ENCODE data around the gene ADCY9. TPM values are rescaled to one million over a fixed set of nuclear protein-coding genes. Genes with fewer than 3 reads are reported as not detected.
"Not testable (repeated sequence)": the region's sequence is repeated elsewhere in the genome, so short reads cannot be mapped to it uniquely, and the experiment has no call there.

The ADCY9 gene
- total RNA-seq, 1 donor from 2014 or later, result 11.4 TPM

DNA sequence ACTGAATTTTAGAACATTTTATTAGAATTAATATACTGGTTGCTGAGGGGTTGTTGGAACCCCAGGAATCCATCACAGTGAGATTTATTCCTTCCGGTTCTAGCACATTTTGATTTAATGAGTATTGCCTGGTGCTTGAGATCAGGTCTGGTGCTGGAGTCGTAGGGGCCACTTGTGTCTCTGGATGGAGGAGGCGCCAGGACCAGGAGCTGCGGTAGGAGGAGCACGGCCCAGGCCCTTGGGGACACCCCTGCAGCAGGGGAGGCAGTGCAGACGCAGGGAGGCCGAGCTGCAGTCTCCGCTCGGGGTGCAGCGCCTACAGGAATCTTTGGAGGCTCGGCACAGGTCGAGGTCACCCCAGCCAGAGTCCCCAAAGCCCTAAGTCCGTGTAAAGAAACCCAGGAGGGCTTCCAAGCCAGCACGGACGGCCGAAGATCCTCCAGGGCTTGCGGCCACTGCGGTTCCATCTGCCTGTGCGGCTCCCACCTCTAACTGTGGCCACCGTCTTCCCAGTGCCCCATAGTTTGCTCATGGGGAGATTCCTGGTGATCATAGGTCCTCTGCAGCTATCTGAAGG is 169.6 kb downstream of the ADCY9 start:
- Histone ChIP-seq H3K36me3 (ENCODE audit: insufficient read depth, low read length) (no peaks in the 10 kb centered on the region), H3K4me2 (ENCODE audit: low read length) (peak overlapping the region; percentile 64), H3K9me3 (ENCODE audit: insufficient read depth, low read depth, low read length) (peaks cover 2% of the 10 kb centered on the region), H2AFZ (ENCODE audit: low read depth, low read length) (no peak overlapping the region), H3K27me3 (ENCODE audit: insufficient read depth, low read length) (peaks cover 2% of the 10 kb centered on the region), H3K79me2 (ENCODE audit: insufficient read depth, low read length) (no peaks in the 10 kb centered on the region), H3K4me1 (ENCODE audit: insufficient read depth, low read length) (peaks cover 21% of the 10 kb centered on the region), H3K27ac (ENCODE audit: low read depth, low read length) (no peak overlapping the region), H4K20me1 (ENCODE audit: insufficient read depth, low read length) (no peaks in the 10 kb centered on the region), H3K9ac (ENCODE audit: low read length) (no peak overlapping the region), H3K4me3 (ENCODE audit: insufficient read depth, low read depth, low read length) (no peak overlapping the region)
- DNase-seq (ENCODE audit: low read depth) (no peak), FAIRE-seq (no peak)
- Mint-ChIP-seq H3K27ac (ENCODE audit: unreplicated experiment) (peak overlapping the region; percentile 34), H3K4me1 (ENCODE audit: low read depth, unreplicated experiment) (peaks cover 11% of the 10 kb centered on the region), H3K27me3 (ENCODE audit: low read depth, unreplicated experiment) (no peaks in the 10 kb centered on the region), H3K36me3 (ENCODE audit: low read depth, unreplicated experiment) (no peaks in the 10 kb centered on the region), H3K4me3 (ENCODE audit: unreplicated experiment) (no peak overlapping the region), H3K9me3 (ENCODE audit: unreplicated experiment) (peaks cover 3% of the 10 kb centered on the region)
- no peak for TF ChIP-seq EZH2 (IDR thresholded peaks at IDR 0.05; ENCODE audit: insufficient read depth, low read length)

GRCh38 chr16:3945751-3946603 is 170.3 kb downstream of the ADCY9 start:
- peak overlapping the region; percentile 20 for H3K4me3 Mint-ChIP-seq (ENCODE audit: unreplicated experiment)
- H3K27ac Mint-ChIP-seq (ENCODE audit: unreplicated experiment), result peak overlapping the region; percentile 45
- peaks cover 11% of the 10 kb centered on the region for H3K4me1 Mint-ChIP-seq (ENCODE audit: low read depth, unreplicated experiment)
- H3K4me1 ChIP-seq (ENCODE audit: insufficient read depth, low read length), result peaks cover 21% of the 10 kb centered on the region
- peaks cover 2% of the 10 kb centered on the region for H3K27me3 ChIP-seq (ENCODE audit: insufficient read depth, low read length)
- H2AFZ ChIP-seq (ENCODE audit: low read depth, low read length), result no peak overlapping the region
- H3K27me3 Mint-ChIP-seq (ENCODE audit: low read depth, unreplicated experiment), result no peaks in the 10 kb centered on the region
- DNase-seq (ENCODE audit: low read depth) (peak; percentile 97), FAIRE-seq (peak; percentile 99)
- H3K79me2 ChIP-seq (ENCODE audit: insufficient read depth, low read length), result no peaks in the 10 kb centered on the region
- no peaks in the 10 kb centered on the region for H4K20me1 ChIP-seq (ENCODE audit: insufficient read depth, low read length)
- peak overlapping the region; percentile 64 for H3K4me2 ChIP-seq (ENCODE audit: low read length)
- TF ChIP-seq CTCF (IDR thresholded peaks at IDR 0.05; ENCODE audit: insufficient read depth, low read depth, low read length) (no peak), EZH2 (IDR thresholded peaks at IDR 0.05; ENCODE audit: insufficient read depth, low read length) (no peak)
- peaks cover 3% of the 10 kb centered on the region for H3K9me3 Mint-ChIP-seq (ENCODE audit: unreplicated experiment)
- no peaks in the 10 kb centered on the region for H3K36me3 Mint-ChIP-seq (ENCODE audit: low read depth, unreplicated experiment)
- H3K9me3 ChIP-seq (ENCODE audit: insufficient read depth, low read depth, low read length), result peaks cover 2% of the 10 kb centered on the region
- H3K9ac ChIP-seq (ENCODE audit: low read length), result no peak overlapping the region
- no peak overlapping the region for H3K4me3 ChIP-seq (ENCODE audit: insufficient read depth, low read depth, low read length)
- H3K36me3 ChIP-seq (ENCODE audit: insufficient read depth, low read length), result no peaks in the 10 kb centered on the region
- H3K27ac ChIP-seq (ENCODE audit: low read depth, low read length), result no peak overlapping the region

DNA sequence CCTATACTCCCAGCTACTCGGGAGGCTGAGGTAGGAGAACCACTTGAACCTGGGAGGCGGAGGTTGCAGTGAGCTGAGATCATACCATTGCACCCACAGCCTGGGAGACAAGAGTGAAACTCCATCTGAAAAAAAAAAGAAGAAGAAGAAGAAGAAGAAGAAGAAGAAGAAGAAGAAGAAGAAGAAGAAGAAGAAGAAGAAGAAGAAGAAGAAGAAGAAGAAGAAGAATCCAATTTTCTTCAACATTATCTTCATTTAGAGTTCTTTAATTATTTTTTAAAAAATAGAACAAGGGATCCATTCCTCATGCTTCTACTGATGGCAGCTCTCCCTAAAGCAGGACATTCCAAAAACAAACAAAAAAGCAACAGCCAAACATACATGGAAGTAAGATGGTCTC is 171.8 kb downstream of the ADCY9 start:
- H4K20me1 ChIP-seq (ENCODE audit: insufficient read depth, low read length); H3K4me3 Mint-ChIP-seq (ENCODE audit: unreplicated experiment); H3K4me2 ChIP-seq (ENCODE audit: low read length); H3K27ac Mint-ChIP-seq (ENCODE audit: unreplicated experiment); H3K27ac ChIP-seq (ENCODE audit: low read depth, low read length); H3K4me3 ChIP-seq (ENCODE audit: insufficient read depth, low read depth, low read length); H3K27me3 Mint-ChIP-seq (ENCODE audit: low read depth, unreplicated experiment); H3K4me1 Mint-ChIP-seq (ENCODE audit: low read depth, unreplicated experiment); H3K36me3 Mint-ChIP-seq (ENCODE audit: low read depth, unreplicated experiment); H2AFZ ChIP-seq (ENCODE audit: low read depth, low read length); H3K9me3 Mint-ChIP-seq (ENCODE audit: unreplicated experiment); H3K36me3 ChIP-seq (ENCODE audit: insufficient read depth, low read length); H3K27me3 ChIP-seq (ENCODE audit: insufficient read depth, low read length); FAIRE-seq; H3K79me2 ChIP-seq (ENCODE audit: insufficient read depth, low read length); DNase-seq (ENCODE audit: low read depth); H3K9me3 ChIP-seq (ENCODE audit: insufficient read depth, low read depth, low read length); H3K9ac ChIP-seq (ENCODE audit: low read length): not testable (repeated sequence)
- H3K4me1 ChIP-seq (ENCODE audit: insufficient read depth, low read length), result peaks cover 14% of the 10 kb centered on the region

- not testable (repeated sequence) for FAIRE-seq; H3K27me3 Mint-ChIP-seq (ENCODE audit: low read depth, unreplicated experiment); H3K79me2 ChIP-seq (ENCODE audit: insufficient read depth, low read length); H3K27ac Mint-ChIP-seq (ENCODE audit: unreplicated experiment); H3K36me3 ChIP-seq (ENCODE audit: insufficient read depth, low read length); DNase-seq (ENCODE audit: low read depth); H3K4me1 Mint-ChIP-seq (ENCODE audit: low read depth, unreplicated experiment); H2AFZ ChIP-seq (ENCODE audit: low read depth, low read length); H3K36me3 Mint-ChIP-seq (ENCODE audit: low read depth, unreplicated experiment); H3K27me3 ChIP-seq (ENCODE audit: insufficient read depth, low read length); H3K27ac ChIP-seq (ENCODE audit: low read depth, low read length); H3K9me3 Mint-ChIP-seq (ENCODE audit: unreplicated experiment); H3K9me3 ChIP-seq (ENCODE audit: insufficient read depth, low read depth, low read length); H4K20me1 ChIP-seq (ENCODE audit: insufficient read depth, low read length); H3K4me2 ChIP-seq (ENCODE audit: low read length); H3K9ac ChIP-seq (ENCODE audit: low read length); H3K4me3 ChIP-seq (ENCODE audit: insufficient read depth, low read depth, low read length); H3K4me3 Mint-ChIP-seq (ENCODE audit: unreplicated experiment)
- H3K4me1 ChIP-seq (ENCODE audit: insufficient read depth, low read length), result peaks cover 21% of the 10 kb centered on the region
These were observed 174.1 kb downstream of the ADCY9 start for GRCh38 chr16:3942146-3942545.

Measured in astrocyte (in vitro differentiated cells and primary cell).